Neural progenitor cell (in vitro differentiated cells): Measurements from ENCODE around the gene ASB4. TPM values are rescaled to one million over a fixed set of nuclear protein-coding genes. Genes with fewer than 3 reads are reported as not detected.

Experiments
- DNase-seq: peaks from one replicate; pipeline ENCODE4 v3.0.0-alpha.2; 2016; ENCODE audit warnings: low spot score
- H2AFZ ChIP-seq: fragments of 200-600 bp; sonication (generic); replicated peaks from 2 replicates; pipeline ENCODE4 v1.6.1; 2016; ENCODE audit warnings: antibody characterized with exemption
- H3F3A ChIP-seq: fragments of 200-600 bp; sonication (generic); 2 replicates; pipeline ENCODE4 v1.6.1; 2016; ENCODE audit warnings: antibody characterized with exemption, low read depth
- H3K27ac ChIP-seq: fragments of 200-600 bp; sonication (generic); 2 replicates; pipeline ENCODE4 v1.5.1; 2016; ENCODE audit warnings: mild to moderate bottlenecking
- H3K27me3 ChIP-seq: fragments of 200-600 bp; sonication (generic); 2 replicates; pipeline ENCODE4 v1.6.1; 2016; ENCODE audit warnings: mild to moderate bottlenecking, moderate library complexity
- H3K36me3 ChIP-seq: fragments of 200-600 bp; sonication (generic); 2 replicates; pipeline ENCODE4 v1.5.1; 2016
- H3K4me1 ChIP-seq: fragments of 200-600 bp; sonication (generic); 2 replicates; pipeline ENCODE4 v1.6.1; 2016; ENCODE audit warnings: mixed run types
- H3K4me2 ChIP-seq: fragments of 200-600 bp; sonication (generic); 2 replicates; pipeline ENCODE4 v1.6.1; 2016
- H3K4me3 ChIP-seq: fragments of 200-600 bp; sonication (generic); 2 replicates; pipeline ENCODE4 v1.5.1; 2016
- H3K79me2 ChIP-seq: fragments of 200-600 bp; sonication (generic); 2 replicates; pipeline ENCODE4 v1.6.1; 2016; ENCODE audit warnings: low read depth
- H3K9ac ChIP-seq: fragments of 200-600 bp; sonication (generic); 2 replicates; pipeline ENCODE4 v1.6.1; 2016
- H3K9me3 ChIP-seq: fragments of 200-600 bp; sonication (generic); 2 replicates; pipeline ENCODE4 v1.5.1; 2016; ENCODE audit warnings: low read depth
- H4K20me1 ChIP-seq: fragments of 200-600 bp; sonication (generic); 2 replicates; pipeline ENCODE4 v1.6.1; 2016; ENCODE audit warnings: low read depth
- H3K27ac Mint-ChIP-seq: 3 replicates; pipeline ENCODE4 v1.8.0; 2021; ENCODE audit warnings: mixed read lengths
- H3K27me3 Mint-ChIP-seq: 2 replicates; pipeline ENCODE4 v1.8.0; 2022; ENCODE audit warnings: low read depth, mild to moderate bottlenecking, inconsistent platforms, moderate library complexity, mixed read lengths; ENCODE audit not compliant: insufficient read depth
- H3K36me3 Mint-ChIP-seq: 3 replicates; pipeline ENCODE4 v1.8.0; 2021; ENCODE audit warnings: mixed read lengths
- H3K4me1 Mint-ChIP-seq: 3 replicates; pipeline ENCODE4 v1.8.0; 2021; ENCODE audit warnings: mixed read lengths
- H3K4me3 Mint-ChIP-seq: 3 replicates; pipeline ENCODE4 v1.8.0; 2021; ENCODE audit warnings: mild to moderate bottlenecking, moderate library complexity, mixed read lengths
- H3K9me3 Mint-ChIP-seq: 3 replicates; pipeline ENCODE4 v1.8.0; 2020; ENCODE audit warnings: mixed read lengths
- CTCF ChIP-seq: fragments of 200-600 bp; sonication (generic); IDR thresholded peaks from 2 replicates; pipeline ENCODE4 v1.5.1; 2017; ENCODE audit warnings: antibody characterized with exemption, mild to moderate bottlenecking
- EZH2 ChIP-seq: fragments of 200-600 bp; sonication (generic); IDR thresholded peaks from 2 replicates; pipeline ENCODE4 v1.6.1; 2017; ENCODE audit warnings: antibody characterized with exemption, mild to moderate bottlenecking, moderate library complexity
- EZH2phosphoT487 ChIP-seq: fragments of 200-600 bp; sonication (generic); IDR thresholded peaks from 2 replicates; pipeline ENCODE4 v1.6.1; 2017; ENCODE audit warnings: antibody characterized with exemption
- total RNA-seq: library from RNA; depleted of rRNA; stranded (reverse); fragments of >200 nt; gene quantifications from 2 replicates; pipeline ENCODE4 v1.2.3, GENCODE V29; 2015; ENCODE audit warnings: low replicate concordance

Gene ASB4
- not detected in 2 replicates for total RNA-seq

GRCh38 chr7:95485391-95486123 is at the start of gene ASB4:
Gene ASB4 (plus strand): TSS chr7:95485943. CDS start chr7:95485972, 29 bp downstream.
- Mint-ChIP-seq H3K27me3 (no peaks in the 10 kb centered on the region), H3K9me3 (peaks cover 6% of the 10 kb centered on the region), H3K4me3 (no peak within 1 kb of the TSS), H3K4me1 (peaks cover 1% of the 10 kb centered on the region), H3K27ac (no peak within 1 kb of the TSS), H3K36me3 (no peaks in the 10 kb centered on the region)
- no peaks in the 10 kb centered on the region for H3K27me3 ChIP-seq
- TF ChIP-seq EZH2phosphoT487 (no peak), CTCF (no peak), EZH2 (no peak)
- H3K79me2 ChIP-seq, result no peaks in the 10 kb centered on the region
- no peak within 1 kb of the TSS for H3K9ac ChIP-seq
- no peaks in the 10 kb centered on the region for H3K36me3 ChIP-seq
- no peak within 1 kb of the TSS for H3K4me2 ChIP-seq
- no peaks in the 10 kb centered on the region for H3K9me3 ChIP-seq
- H2AFZ ChIP-seq, result no peak within 1 kb of the TSS
- no peak within 1 kb of the TSS for H3K27ac ChIP-seq
- no peaks in the 10 kb centered on the region for H3F3A ChIP-seq
- no peak for DNase-seq
- H4K20me1 ChIP-seq, result no peaks in the 10 kb centered on the region
- no peak within 1 kb of the TSS for H3K4me3 ChIP-seq
- no peaks in the 10 kb centered on the region for H3K4me1 ChIP-seq

- Mint-ChIP-seq H3K9me3 (no peaks in the 10 kb centered on the region), H3K4me1 (peaks cover 42% of the 10 kb centered on the region), H3K27me3 (peaks cover 2% of the 10 kb centered on the region), H3K36me3 (peaks cover 15% of the 10 kb centered on the region), H3K27ac (no peak overlapping the region), H3K4me3 (no peak overlapping the region)
- Histone ChIP-seq H3K27me3 (no peaks in the 10 kb centered on the region), H2AFZ (no peak overlapping the region), H3F3A (peaks cover 9% of the 10 kb centered on the region), H3K4me1 (peaks cover 5% of the 10 kb centered on the region), H3K9me3 (no peaks in the 10 kb centered on the region), H3K27ac (no peak overlapping the region), H3K9ac (no peak overlapping the region), H3K36me3 (no peaks in the 10 kb centered on the region), H3K79me2 (peaks cover 33% of the 10 kb centered on the region), H4K20me1 (no peaks in the 10 kb centered on the region), H3K4me3 (no peak overlapping the region), H3K4me2 (no peak overlapping the region)
- no peak for TF ChIP-seq EZH2
- no peak for TF ChIP-seq CTCF
- TF ChIP-seq EZH2phosphoT487, result no peak
- DNase-seq, result no peak
These were observed 49.3 kb upstream of the ASB4 start for GRCh38 chr7:95436407-95436806.

GRCh38 chr7:95440394-95441038 is 45.2 kb upstream of the ASB4 start:
- H4K20me1 ChIP-seq, result no peaks in the 10 kb centered on the region
- no peaks in the 10 kb centered on the region for H3K9me3 ChIP-seq
- no peak overlapping the region for H2AFZ ChIP-seq
- no peak overlapping the region for H3K27ac ChIP-seq
- no peak overlapping the region for H3K4me2 ChIP-seq
- TF ChIP-seq EZH2, result no peak
- TF ChIP-seq EZH2phosphoT487, result no peak
- TF ChIP-seq CTCF, result no peak
- H3K4me1 ChIP-seq, result no peaks in the 10 kb centered on the region
- Mint-ChIP-seq H3K4me1 (peaks cover 28% of the 10 kb centered on the region), H3K27me3 (peaks cover 6% of the 10 kb centered on the region), H3K36me3 (peaks cover 5% of the 10 kb centered on the region), H3K27ac (no peak overlapping the region), H3K9me3 (no peaks in the 10 kb centered on the region), H3K4me3 (no peak overlapping the region)
- no peak overlapping the region for H3K9ac ChIP-seq
- H3K36me3 ChIP-seq, result no peaks in the 10 kb centered on the region
- no peak overlapping the region for H3K4me3 ChIP-seq
- no peak for DNase-seq
- H3F3A ChIP-seq, result no peaks in the 10 kb centered on the region
- no peaks in the 10 kb centered on the region for H3K27me3 ChIP-seq
- no peaks in the 10 kb centered on the region for H3K79me2 ChIP-seq
